Stimulated activated CD4-positive, alpha-beta T cell treated with anti-CD3 and anti-CD28 coated beads, Interleukin-4, amount 100 ng/mL, for 24 hours (primary cell): ENCODE results near the gene TIGD7.
A peak's percentile ranks its signal among the peaks of the same experiment; 100 is the strongest.
"Not testable (repeated sequence)": the region's sequence is repeated elsewhere in the genome, so short reads cannot be mapped to it uniquely, and the experiment has no call there.

Experiments used
- DNase-seq: peaks from one replicate; pipeline ENCODE4 v3.0.0-alpha.2; 2020

The TIGD7 gene

GRCh38 chr16:3282103-3282729 is 23.0 kb downstream of the TIGD7 start:
- DNase-seq, result no peak

- DNase-seq, result no peak
These were observed 23.9 kb downstream of the TIGD7 start for GRCh38 chr16:3281222-3281820.

GRCh38 chr16:3276679-3277078 is 28.6 kb downstream of the TIGD7 start:
- no peak for DNase-seq

GRCh38 chr16:3274947-3275346 is 30.3 kb downstream of the TIGD7 start:
- no peak for DNase-seq

- DNase-seq, result no peak
These were observed 30.7 kb downstream of the TIGD7 start for GRCh38 chr16:3274490-3274889.

GRCh38 chr16:3271281-3271680 is 33.9 kb downstream of the TIGD7 start:
- not testable (repeated sequence) for DNase-seq

GRCh38 chr16:3270718-3271117 is 34.5 kb downstream of the TIGD7 start:
- DNase-seq, result not testable (repeated sequence)

GRCh38 chr16:3268294-3268693 is 36.9 kb downstream of the TIGD7 start:
- DNase-seq, result no peak

- DNase-seq, result no peak
These were observed 38.2 kb downstream of the TIGD7 start for GRCh38 chr16:3266873-3267537.

- DNase-seq, result peak; percentile 99
These were observed 40.8 kb downstream of the TIGD7 start for GRCh38 chr16:3264137-3265036.

- DNase-seq, result no peak
These were observed 42.7 kb downstream of the TIGD7 start for GRCh38 chr16:3262517-3262916.

GRCh38 chr16:3259836-3260235 is 45.4 kb downstream of the TIGD7 start:
- no peak for DNase-seq

- no peak for DNase-seq
These were observed 48.3 kb downstream of the TIGD7 start for GRCh38 chr16:3256866-3257465.

- DNase-seq, result no peak
These were observed 48.9 kb downstream of the TIGD7 start, which contains the start of gene MEFV for GRCh38 chr16:3256146-3256865. TSS of gene MEFV (minus strand) at chr16:3256633. CDS start at chr16:3256587, 46 bp downstream.

GRCh38 chr16:3254309-3254708 is 50.9 kb downstream of the TIGD7 start:
- DNase-seq, result no peak

- DNase-seq, result no peak
These were observed 52.3 kb downstream of the TIGD7 start for GRCh38 chr16:3252967-3253366.

- DNase-seq, result no peak
These were observed 55.8 kb downstream of the TIGD7 start for GRCh38 chr16:3249451-3249850.

GRCh38 chr16:3249020-3249419 is 56.2 kb downstream of the TIGD7 start:
- no peak for DNase-seq
